Measurements from ENCODE around the gene CFAP99. TPM values are rescaled to one million over a fixed set of nuclear protein-coding genes. Genes with fewer than 3 reads are reported as not detected.

The CFAP99 gene
- total and polyA plus RNA-seq, 9 of the 15 experiments (the other 6 are each of a cell fraction or from before 2014, with no cell fraction given), result 0.07 to 0.18 (median 0.09) TPM; not detected in 6

DNA sequence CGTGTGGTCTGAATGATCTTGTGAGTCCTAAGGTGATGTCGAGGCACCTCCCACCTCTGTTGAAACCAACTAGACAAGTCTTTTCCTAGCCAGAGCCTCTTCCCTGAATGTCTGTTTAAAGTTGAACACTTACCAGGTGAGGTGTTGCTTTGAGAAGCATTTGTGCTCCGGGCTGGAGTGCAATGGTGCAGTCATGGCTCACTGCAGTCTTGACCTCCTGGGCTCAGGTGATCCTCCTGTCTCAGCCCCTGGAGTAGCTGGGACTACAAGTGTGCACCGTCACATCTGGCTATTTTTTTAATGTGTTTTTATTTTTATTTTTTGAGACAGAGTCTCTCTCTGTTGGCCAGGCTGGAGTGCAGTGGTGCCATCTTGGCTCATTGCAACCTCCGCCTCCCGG lies 68.2 kb downstream of the CFAP99 start (continued):
- TF ChIP-seq ZNF586 (CRISPR knock-in tag; conservative IDR thresholded peaks at IDR 0.05), result no peak

DNA sequence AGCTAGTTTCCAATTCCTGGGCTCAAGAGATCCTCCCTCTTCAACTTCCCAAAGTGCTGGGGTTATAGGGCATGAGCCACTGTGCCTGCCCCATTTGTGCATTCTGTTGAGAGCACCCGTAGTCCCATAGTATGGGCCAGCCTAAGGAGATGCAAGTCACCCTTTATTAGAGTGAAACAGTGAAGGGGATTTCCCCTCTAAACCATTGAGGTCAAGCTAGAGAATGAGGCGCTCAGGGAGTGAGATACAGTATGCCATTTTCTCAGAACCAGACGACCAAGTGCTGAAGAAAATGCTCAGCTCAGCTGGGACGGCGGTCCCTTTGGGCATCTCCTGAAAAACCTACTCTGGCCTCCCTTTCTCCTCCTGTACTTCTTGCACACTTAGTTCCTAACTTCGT lies 68.9 kb downstream of the CFAP99 start:
- TF ChIP-seq CBFA2T2 (conservative IDR thresholded peaks at IDR 0.05), result no peak
- in situ Hi-C loops (cut with MboI) (no loop called here), intact Hi-C loops (cut with micrococcal nuclease) (no loop called here)
- H3K4me2 ChIP-seq (ENCODE audit: insufficient read depth, low read length), result no peak overlapping the region
- 81% methylated on average over 4 of the region's 6 CpGs for WGBS (ENCODE audit: insufficient coverage, low coverage, missing lambda C conversion rate)
- H3K36me3 ChIP-seq (ENCODE audit: control insufficient read depth, insufficient read depth, low read length), result peaks cover 73% of the 10 kb centered on the region
- no peaks in the 10 kb centered on the region for H3K9me3 ChIP-seq (replicated peaks; ENCODE audit: control insufficient read depth, insufficient read depth, low read depth, low read length)
- no peak overlapping the region for H2AFZ ChIP-seq (ENCODE audit: low read depth, low read length)
- H3K4me3 ChIP-seq, result no peak overlapping the region
- no peaks in the 10 kb centered on the region for H3K27me3 ChIP-seq (ENCODE audit: control insufficient read depth in 2 of 2, insufficient read depth in 2 of 2, low read length in 2 of 2)
- ChIA-PET POLR2A (interaction anchor here (1.2 to 1.9 kb wide), 3 partner anchors 9 to 14 kb away, joined by 4 to 12 read pairs (median 6); no protein-coding TSS in a partner anchor), CTCF (ENCODE audit: low intra/inter-chr PET ratio) (no interaction called here)
- DNase-seq (ENCODE audit: extremely low read depth in 1 of 4, low spot score in 3 of 4) (no peak), ATAC-seq (no peak), FAIRE-seq (no peak)
- peaks cover 4 to 5% of the 10 kb centered on the region in 2 experiments; a peak in 2 of 5 replicates for H3K4me1 ChIP-seq (replicated peaks in 1 of 2; ENCODE audit: control insufficient read depth in 2 of 2, insufficient read depth in 2 of 2, low read length in 2 of 2)
- H3K9ac ChIP-seq (ENCODE audit: insufficient read depth in 1 of 2, low read depth in 2 of 2, low read length in 2 of 2), result no peak overlapping the region
- no peak overlapping the region for H3K27ac ChIP-seq (ENCODE audit: extremely low read depth, low read depth, low read length)
- H3K9me1 ChIP-seq (ENCODE audit: control insufficient read depth, insufficient read depth, low read length), result no peaks in the 10 kb centered on the region
- H4K20me1 ChIP-seq (replicated peaks; ENCODE audit: control insufficient read depth, insufficient read depth, low read length), result peaks cover 62% of the 10 kb centered on the region
- no TSS peak for BruUV-seq (replicated peaks)
- peaks cover 94% of the 10 kb centered on the region for H3K79me2 ChIP-seq (ENCODE audit: control insufficient read depth, insufficient read depth, low read length)

DNA sequence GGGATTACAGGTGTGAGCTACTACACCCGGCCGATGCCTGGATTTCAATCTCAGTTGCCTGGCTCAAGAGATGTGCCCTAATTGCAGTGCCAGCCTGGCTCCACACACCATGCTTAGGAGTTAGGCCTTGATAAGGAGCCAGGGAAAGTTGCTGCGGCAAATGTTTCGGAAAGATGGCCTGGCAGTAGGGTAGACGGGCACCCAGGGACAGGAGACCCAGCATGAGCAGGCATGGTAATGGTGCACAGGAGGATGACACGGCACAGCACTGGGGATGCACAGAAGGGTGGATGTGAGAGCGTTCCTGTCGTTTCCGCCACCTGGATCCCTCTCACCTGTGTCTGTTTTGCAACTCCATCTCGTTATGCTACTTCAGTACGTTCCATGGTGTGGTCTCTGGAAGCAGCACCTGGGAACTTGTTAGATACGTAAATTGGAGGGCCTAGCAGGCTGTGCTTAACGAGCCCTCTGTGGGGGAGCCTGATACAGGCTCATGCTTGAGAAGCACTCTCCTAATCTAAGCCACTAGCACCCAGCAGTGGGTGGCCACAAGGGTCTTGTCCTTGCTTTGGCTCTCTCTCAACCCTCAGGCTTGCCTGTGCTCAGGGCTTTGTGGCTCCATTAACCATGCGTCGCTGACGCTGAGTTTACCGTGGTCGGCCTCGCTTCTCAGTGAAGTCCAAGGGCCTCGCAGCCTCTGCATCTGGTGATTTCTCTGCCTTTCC lies 70.5 kb downstream of the CFAP99 start:
- peaks cover 2 to 4% of the 10 kb centered on the region in 2 experiments; a peak in 2 of 5 replicates for H3K4me1 ChIP-seq (replicated peaks in 1 of 2; ENCODE audit: control insufficient read depth in 2 of 2, insufficient read depth in 2 of 2, low read length in 2 of 2)
- H3K9ac ChIP-seq (ENCODE audit: insufficient read depth in 1 of 2, low read depth in 2 of 2, low read length in 2 of 2), result 0 out of 4 replicates have a peak overlapping the region, but pooled peaks of 1 of the 2 experiments have one; percentile 57
- CTCF ChIA-PET (ENCODE audit: low intra/inter-chr PET ratio), result no interaction called here
- no peak for DNase-seq (ENCODE audit: extremely low read depth in 1 of 4, low spot score in 3 of 4)
- H3K4me3 ChIP-seq, result no peak overlapping the region
- H3K79me2 ChIP-seq (ENCODE audit: control insufficient read depth, insufficient read depth, low read length), result peaks cover 86% of the 10 kb centered on the region
- ATAC-seq, result no peak
- H3K4me2 ChIP-seq (ENCODE audit: insufficient read depth, low read length), result no peak overlapping the region
- TF ChIP-seq CBX5 (IDR thresholded peaks at IDR 0.05; ENCODE audit: borderline replicate concordance, low read depth) (no peak), ZNF146 (CRISPR knock-in tag; IDR thresholded peaks at IDR 0.05; ENCODE audit: unreplicated experiment) (no peak), ZKSCAN3 (CRISPR knock-in tag; IDR thresholded peaks at IDR 0.05) (no peak), FOXK1 (CRISPR knock-in tag; IDR thresholded peaks at IDR 0.05; ENCODE audit: borderline replicate concordance) (no peak), GABPB2 (CRISPR knock-in tag; conservative IDR thresholded peaks at IDR 0.05) (no peak), SP1 (CRISPR knock-in tag; IDR thresholded peaks at IDR 0.05) (no peak), ZNF3 (CRISPR knock-in tag; IDR thresholded peaks at IDR 0.05) (no peak), SIN3B (IDR thresholded peaks at IDR 0.05; ENCODE audit: low read depth) (no peak), GABPB1 (CRISPR knock-in tag; IDR thresholded peaks at IDR 0.05) (no peak)
- TF ChIP-seq, protein P1, sequence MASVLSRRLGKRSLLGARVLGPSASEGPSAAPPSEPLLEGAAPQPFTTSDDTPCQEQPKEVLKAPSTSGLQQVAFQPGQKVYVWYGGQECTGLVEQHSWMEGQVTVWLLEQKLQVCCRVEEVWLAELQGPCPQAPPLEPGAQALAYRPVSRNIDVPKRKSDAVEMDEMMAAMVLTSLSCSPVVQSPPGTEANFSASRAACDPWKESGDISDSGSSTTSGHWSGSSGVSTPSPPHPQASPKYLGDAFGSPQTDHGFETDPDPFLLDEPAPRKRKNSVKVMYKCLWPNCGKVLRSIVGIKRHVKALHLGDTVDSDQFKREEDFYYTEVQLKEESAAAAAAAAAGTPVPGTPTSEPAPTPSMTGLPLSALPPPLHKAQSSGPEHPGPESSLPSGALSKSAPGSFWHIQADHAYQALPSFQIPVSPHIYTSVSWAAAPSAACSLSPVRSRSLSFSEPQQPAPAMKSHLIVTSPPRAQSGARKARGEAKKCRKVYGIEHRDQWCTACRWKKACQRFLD (CRISPR knock-in tag; IDR thresholded peaks at IDR 0.05), result no peak
- TF ChIP-seq, protein P2, sequence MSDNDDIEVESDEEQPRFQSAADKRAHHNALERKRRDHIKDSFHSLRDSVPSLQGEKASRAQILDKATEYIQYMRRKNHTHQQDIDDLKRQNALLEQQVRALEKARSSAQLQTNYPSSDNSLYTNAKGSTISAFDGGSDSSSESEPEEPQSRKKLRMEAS (CRISPR knock-in tag; IDR thresholded peaks at IDR 0.05), result no peak
- WGBS (ENCODE audit: insufficient coverage, low coverage, missing lambda C conversion rate), result 95% methylated on average over 20 of the region's 20 CpGs
- peak overlapping the region; percentile 16; the same call in 1 of the 3 replicates for H3K27ac ChIP-seq (ENCODE audit: extremely low read depth, low read depth, low read length)
- intact Hi-C loops (cut with micrococcal nuclease), result no loop called here
- H3K9me1 ChIP-seq (ENCODE audit: control insufficient read depth, insufficient read depth, low read length), result no peaks in the 10 kb centered on the region
- no peak for FAIRE-seq
- peaks cover 56% of the 10 kb centered on the region for H4K20me1 ChIP-seq (replicated peaks; ENCODE audit: control insufficient read depth, insufficient read depth, low read length)
- H3K27me3 ChIP-seq (ENCODE audit: control insufficient read depth in 2 of 2, insufficient read depth in 2 of 2, low read length in 2 of 2), result no peaks in the 10 kb centered on the region
- in situ Hi-C loops (cut with MboI), result no loop called here
- no peak overlapping the region for H2AFZ ChIP-seq (ENCODE audit: low read depth, low read length)
- BruUV-seq (replicated peaks), result no TSS peak
- H3K9me3 ChIP-seq (replicated peaks; ENCODE audit: control insufficient read depth, insufficient read depth, low read depth, low read length), result no peaks in the 10 kb centered on the region
- peaks cover 80% of the 10 kb centered on the region for H3K36me3 ChIP-seq (ENCODE audit: control insufficient read depth, insufficient read depth, low read length)
- POLR2A ChIA-PET, result interaction anchor here (1.2 kb wide), 1 partner anchor 14 kb away, joined by 4 read pairs; no protein-coding TSS in a partner anchor

Data from K562 (cell line).